GM19467 (cell line): ENCODE data around the gene POLR1A.

Experiments
- ATAC-seq: cut with Tn5 transposase; IDR thresholded peaks from one replicate; pipeline ENCODE4 v1.9.1; 2021; ENCODE audit warnings: mild to moderate bottlenecking, moderate library complexity; ENCODE audit not compliant: unreplicated experiment

POLR1A gene

DNA sequence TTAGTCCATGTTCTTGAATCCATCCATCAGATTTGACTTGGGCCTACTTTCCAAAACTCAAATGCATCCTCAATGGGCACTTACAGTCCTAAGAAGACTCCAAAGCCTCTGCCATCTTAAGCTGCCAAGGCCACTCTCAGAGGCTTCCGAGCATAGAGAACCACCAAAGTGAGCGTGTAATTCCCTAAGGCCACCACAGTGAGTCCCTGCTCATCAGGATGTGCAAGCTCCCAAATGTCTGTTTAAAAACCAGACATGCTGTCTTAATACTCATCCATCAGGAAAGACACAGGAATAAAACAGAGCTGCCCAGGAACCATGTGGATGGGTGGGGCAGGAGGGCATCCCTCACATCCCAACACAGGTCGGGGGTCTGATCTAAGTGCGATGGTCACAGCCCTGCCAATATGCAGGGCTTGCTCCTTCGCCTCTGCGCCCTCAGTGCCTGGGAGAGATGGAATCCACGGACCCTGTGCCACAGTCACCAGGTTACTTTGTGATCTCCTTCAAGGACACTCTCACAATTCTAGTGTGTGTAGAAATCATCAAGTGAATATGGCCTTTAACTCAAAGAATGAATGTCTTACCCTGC is 80.4 kb downstream of the POLR1A start:
- ATAC-seq = no peak

GRCh38 chr2:86023366-86023712 is 82.3 kb downstream of the POLR1A start:
- no peak for ATAC-seq

GRCh38 chr2:86022661-86023365 is 82.9 kb downstream of the POLR1A start:
- no peak for ATAC-seq

DNA sequence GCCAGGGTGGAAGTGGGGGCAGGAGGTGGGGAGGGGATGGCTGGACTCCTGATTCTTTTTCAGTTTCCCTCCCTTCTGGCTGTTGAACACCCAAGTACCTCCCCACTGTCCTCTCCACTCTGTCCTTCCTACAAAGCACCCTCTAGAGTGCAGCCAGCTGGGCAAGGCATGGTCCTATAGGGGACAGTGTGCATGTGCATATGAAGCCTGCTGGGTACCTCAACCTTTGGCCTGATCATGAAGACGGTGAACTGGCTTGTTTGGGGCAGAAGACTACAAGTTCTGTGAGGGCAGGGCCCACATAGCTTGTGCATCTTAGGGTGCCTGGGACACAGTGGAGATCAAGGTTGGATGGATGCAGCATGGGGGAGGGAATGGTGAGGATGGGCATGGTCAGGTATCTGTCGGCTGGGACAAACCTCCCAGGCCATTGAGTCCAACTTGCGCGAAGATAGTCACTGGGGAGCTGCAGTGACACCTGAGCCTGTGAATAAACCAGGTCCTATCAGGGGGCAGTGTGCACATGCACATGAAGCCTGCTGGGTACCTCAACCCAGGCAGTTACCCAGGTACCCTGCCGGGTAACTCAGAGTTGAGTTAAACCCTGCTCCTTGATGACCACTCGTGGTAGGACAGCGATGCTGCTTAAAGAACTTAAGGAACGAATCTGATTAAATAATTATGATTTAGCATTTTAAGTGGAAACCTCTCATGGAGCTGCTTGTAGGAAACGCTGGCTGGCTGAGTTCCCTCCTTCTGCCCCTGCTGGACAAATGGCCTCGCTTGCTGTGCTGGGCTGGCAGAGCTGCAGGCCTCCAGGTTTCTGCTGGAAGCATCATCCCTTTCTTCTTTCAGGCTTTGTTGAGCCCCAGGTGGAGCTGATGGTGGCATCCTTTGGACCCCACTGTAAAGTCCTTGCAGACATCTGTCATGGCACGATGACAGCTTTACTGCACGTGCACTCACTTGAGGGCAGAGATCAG is 84.0 kb downstream of the POLR1A start:
- no peak for ATAC-seq

GRCh38 chr2:86020984-86021383 is 84.7 kb downstream of the POLR1A start:
- no peak for ATAC-seq

DNA sequence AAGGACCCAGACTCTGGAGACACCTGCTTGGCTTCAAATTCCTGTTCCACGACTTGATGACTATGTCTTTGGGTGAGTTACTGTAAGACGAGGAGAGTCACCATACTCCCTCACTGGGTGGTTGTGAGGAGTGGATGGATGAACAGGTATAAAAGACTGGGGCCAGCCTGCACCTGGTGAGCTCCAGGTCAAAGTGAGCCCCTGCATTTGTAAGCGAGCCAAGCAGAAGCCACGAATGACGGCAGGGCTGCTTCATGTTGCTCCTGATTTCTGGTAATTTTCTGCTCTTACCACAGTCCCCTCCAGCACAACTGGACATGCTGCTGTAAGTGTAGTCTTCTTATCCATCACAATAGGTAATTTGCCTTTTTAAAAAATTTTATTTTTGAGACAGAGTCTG is 86.6 kb downstream of the POLR1A start:
- no peak for ATAC-seq

DNA sequence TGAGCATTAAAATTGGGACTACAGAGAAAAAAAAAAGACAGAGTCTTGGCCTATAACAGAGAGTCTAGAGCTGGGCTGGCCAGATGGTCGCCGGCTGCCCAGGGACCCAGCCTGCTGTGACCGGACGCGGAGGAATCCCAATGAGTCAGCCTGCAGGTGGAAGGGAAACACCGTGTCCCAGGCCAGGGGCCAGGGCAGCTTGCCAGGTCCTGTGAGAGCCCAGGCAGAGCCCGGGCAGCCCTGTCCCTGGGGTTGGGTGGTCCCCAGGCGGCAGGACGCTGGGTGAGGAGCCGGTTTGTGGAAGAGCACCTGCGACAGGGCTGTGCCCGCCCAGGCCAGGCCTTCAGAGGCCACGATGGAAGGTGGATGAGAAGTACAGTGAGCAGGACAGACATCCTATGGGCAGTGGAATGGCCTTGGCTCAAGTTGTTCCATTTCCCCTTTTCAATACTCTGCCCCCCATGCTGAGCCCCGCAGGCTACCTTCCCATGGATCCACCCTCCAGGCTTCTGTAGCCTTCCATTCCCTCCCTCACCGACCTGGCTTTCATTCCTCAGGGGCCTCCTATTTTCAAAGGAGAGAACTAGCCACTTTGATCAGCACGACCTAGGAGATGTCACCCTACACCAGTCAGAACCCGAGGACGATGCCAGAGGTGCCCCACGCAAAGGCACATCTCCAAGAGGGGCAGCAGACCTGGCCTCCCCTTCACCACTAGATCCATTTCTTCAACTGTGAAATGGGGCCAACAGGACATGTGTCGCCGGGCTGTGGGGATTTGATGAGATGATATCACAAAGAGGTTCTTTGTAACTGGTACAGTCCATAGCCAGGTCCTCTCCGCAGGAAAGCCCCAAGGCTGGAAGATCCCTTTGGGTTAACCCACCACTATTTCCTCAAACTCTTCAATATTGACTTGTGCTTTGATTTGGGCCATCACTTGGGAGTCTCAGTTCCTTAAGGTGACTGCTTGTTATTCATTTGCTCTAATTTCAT is 87.5 kb downstream of the POLR1A start:
- no peak for ATAC-seq

- ATAC-seq = no peak
These were observed 89.1 kb downstream of the POLR1A start for GRCh38 chr2:86016581-86016980.

DNA sequence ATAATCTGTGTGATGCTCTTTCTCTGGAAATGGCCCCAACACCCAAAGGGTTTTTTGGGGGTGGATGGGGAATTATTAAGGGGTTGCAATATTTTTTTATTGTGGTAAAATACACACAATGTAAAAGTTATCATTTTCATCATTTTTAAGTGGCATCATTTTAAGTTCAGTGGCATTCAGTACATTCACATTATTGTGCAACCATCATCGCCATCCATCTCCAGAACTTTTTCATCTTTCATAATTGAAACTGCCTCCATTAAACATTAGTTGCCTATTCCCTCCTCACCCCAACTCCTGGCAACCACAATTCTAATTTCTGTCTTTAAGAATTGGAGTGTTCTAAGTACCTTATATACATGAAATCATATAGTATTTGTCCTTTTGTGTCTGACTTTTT is 90.0 kb downstream of the POLR1A start:
- no peak for ATAC-seq

GRCh38 chr2:86015006-86015405 is 90.7 kb downstream of the POLR1A start:
- no peak for ATAC-seq

- no peak for ATAC-seq
These were observed 91.2 kb downstream of the POLR1A start for GRCh38 chr2:86014493-86014892.

DNA sequence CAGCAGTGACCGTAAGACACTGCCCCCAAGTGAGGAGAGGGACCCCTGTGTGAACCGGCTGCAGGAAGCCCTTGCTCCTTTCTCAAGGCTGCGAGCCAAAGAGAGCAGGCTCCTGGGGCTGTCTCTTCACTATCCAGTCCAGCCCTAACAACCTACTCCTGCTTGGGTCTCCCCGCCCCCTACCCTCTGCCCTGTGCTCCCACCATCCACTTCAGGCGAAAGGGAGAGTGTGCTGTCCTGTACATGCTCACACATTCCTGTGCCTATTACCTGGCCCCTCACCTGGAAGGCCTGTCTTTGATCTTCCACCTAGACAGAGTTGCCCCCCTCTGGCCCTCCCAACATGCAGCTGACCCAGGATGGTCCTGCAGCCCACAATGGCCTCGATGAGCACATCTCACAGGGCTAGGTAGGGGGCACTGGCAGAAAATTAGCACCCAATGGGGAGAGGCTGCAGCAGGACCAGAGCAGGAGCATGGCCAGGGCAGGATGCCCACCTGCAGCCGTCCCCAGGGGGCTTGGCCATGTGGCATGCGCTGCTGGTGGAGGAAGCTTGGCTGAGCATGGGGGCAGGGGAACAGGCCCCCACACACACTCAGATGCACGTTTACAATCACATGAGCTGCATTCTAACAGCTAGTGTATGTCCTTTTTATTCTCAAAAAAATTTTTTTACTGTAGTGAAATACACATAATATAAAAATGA is 93.5 kb downstream of the POLR1A start:
- no peak for ATAC-seq

GRCh38 chr2:86011449-86011941 is 94.2 kb downstream of the POLR1A start:
- ATAC-seq = no peak

DNA sequence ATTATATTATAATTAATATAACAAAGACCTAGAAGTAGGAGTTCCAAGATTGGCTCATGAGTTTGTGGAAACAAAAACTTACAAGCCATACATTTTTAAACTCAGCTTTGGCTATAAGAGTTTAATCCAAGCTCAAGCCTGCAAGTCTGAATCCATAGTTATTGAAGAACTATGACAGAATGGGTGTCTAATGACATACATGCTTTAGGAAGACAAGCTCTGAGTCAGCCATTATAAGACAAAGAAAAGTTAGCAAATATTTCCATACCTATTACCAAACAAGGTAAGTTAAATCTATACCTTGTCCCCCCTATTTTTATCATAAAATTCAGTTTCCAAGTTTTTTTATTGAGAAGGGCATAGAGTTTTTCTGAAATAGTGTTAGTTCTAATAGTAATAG is 95.6 kb downstream of the POLR1A start:
- ATAC-seq = no peak

GRCh38 chr2:86006524-86006923 is 99.2 kb downstream of the POLR1A start:
- no peak for ATAC-seq

DNA sequence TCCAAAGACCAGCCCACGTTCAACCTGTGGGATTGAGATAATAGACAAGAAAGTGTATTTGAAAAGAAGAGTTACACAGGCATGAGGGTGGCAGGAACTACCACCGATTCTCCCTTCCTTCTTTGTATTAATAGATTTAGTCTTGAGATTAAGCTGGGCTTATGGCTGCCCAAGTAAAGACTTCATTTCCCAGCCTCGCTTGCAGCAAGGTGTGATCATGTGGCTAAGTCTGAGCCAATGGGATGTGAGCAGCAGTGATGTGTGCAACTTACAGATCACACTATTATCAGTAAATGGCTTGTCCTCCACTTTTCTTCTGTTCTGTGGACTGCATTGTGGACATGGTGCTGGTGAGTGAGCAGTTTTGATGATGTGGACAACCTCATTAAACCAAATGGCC is 101.7 kb downstream of the POLR1A start:
- ATAC-seq = no peak

- ATAC-seq = no peak
These were observed 102.6 kb downstream of the POLR1A start for GRCh38 chr2:86003104-86003503.

GRCh38 chr2:86002375-86002774 is 103.3 kb downstream of the POLR1A start:
- ATAC-seq = no peak

- no peak for ATAC-seq
These were observed 104.4 kb downstream of the POLR1A start for GRCh38 chr2:86001326-86001725.

DNA sequence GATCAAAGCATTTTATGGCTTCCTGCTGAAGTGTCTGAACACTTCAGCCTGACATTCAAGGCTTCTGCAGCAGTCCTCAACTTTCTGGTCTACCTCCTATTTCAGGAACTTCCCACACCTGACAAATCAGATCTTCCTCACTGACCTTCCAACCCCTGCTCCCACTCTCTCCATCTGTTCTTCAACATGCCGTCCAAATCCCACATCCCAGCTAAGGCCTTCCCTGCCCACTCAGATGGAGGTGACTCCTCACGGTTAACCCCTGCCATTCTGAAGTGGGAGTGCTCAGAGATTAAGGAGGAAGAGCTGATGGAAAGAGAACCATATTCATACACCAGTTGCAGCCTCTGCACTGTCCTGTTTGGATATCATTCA is 104.8 kb downstream of the POLR1A start:
- no peak for ATAC-seq
